TTC549 (cell line): ENCODE measurements around the gene RPN1.
A peak's percentile ranks its signal among the peaks of the same experiment; 100 is the strongest.

Source experiments
- FAIRE-seq: peaks from 2 replicates; lab custom pipeline; 2012; peaks lifted over from hg19 to GRCh38; lab: Jason Lieb, UNC

Gene RPN1

GRCh38 chr3:128648940-128649663 is 1.5 kb downstream of the RPN1 start:
- no peak for FAIRE-seq

- FAIRE-seq: no peak
Measured at GRCh38 chr3:128648402-128648801, 2.2 kb downstream of the RPN1 start.

GRCh38 chr3:128647307-128647706 is 3.3 kb downstream of the RPN1 start:
- FAIRE-seq: no peak

GRCh38 chr3:128634075-128634611 is 16.5 kb downstream of the RPN1 start:
- no peak for FAIRE-seq

GRCh38 chr3:128632301-128632700 is 18.3 kb downstream of the RPN1 start:
- FAIRE-seq: no peak

- no peak for FAIRE-seq
Measured at GRCh38 chr3:128629936-128630335, 20.7 kb downstream of the RPN1 start.

GRCh38 chr3:128625409-128625945 is 25.1 kb downstream of the RPN1 start:
- FAIRE-seq: no peak

- no peak for FAIRE-seq
Measured at GRCh38 chr3:128624526-128625138, 26.0 kb downstream of the RPN1 start.

- no peak for FAIRE-seq
Measured at GRCh38 chr3:128623762-128624176, 26.8 kb downstream of the RPN1 start.

- FAIRE-seq: no peak
Measured at GRCh38 chr3:128621931-128622330, 28.7 kb downstream of the RPN1 start.

GRCh38 chr3:128621234-128621633 is 29.4 kb downstream of the RPN1 start:
- FAIRE-seq: no peak

- FAIRE-seq: no peak
Measured at GRCh38 chr3:128620268-128620691, 30.3 kb downstream of the RPN1 start.

- FAIRE-seq: no peak
Measured at GRCh38 chr3:128619146-128619890, 31.3 kb downstream of the RPN1 start.

- FAIRE-seq: no peak
Measured at GRCh38 chr3:128618398-128618726, 32.3 kb downstream of the RPN1 start.

- FAIRE-seq: peak; percentile 56
Measured at GRCh38 chr3:128617557-128618397, 32.8 kb downstream of the RPN1 start.

- no peak for FAIRE-seq
Measured at GRCh38 chr3:128617270-128617556, 33.4 kb downstream of the RPN1 start.

GRCh38 chr3:128616516-128617269 is 33.9 kb downstream of the RPN1 start:
- no peak for FAIRE-seq

GRCh38 chr3:128614076-128614475 is 36.5 kb downstream of the RPN1 start:
- no peak for FAIRE-seq

- FAIRE-seq: no peak
Measured at GRCh38 chr3:128613083-128613829, 37.4 kb downstream of the RPN1 start.

- FAIRE-seq: no peak
Measured at GRCh38 chr3:128610451-128611070, 40.1 kb downstream of the RPN1 start.
